HG03469 (cell line): ENCODE measurements around the gene ADAMTS10.
"Not testable (repeated sequence)": the region's sequence is repeated elsewhere in the genome, so short reads cannot be mapped to it uniquely, and the experiment has no call there.

Source experiments
- ATAC-seq: cut with Tn5 transposase; IDR thresholded peaks from one replicate; pipeline ENCODE4 v1.9.1; 2021; ENCODE audit warnings: mild to moderate bottlenecking, moderate library complexity, moderate number of reproducible peaks; ENCODE audit not compliant: unreplicated experiment

The ADAMTS10 gene

DNA sequence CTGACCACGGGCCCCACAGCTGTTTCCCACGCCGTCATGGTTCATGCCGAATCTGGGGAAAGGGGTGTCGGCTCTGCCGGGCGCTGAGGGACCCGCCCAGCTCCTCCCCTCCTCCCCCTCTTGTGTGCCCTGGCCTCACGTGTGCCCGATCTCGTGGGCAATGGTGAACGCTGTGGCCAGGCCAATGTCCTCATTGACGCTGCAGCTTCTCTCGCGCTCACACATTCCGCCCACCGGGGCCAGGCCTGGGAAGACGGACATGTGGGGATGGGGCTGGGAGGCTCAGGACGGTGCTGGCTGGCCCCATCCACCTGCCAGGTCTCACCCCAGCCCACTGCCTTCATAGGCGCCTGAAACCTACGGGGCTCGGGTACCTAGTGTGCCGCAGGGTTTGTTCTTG lies 14.3 kb downstream of the ADAMTS10 start:
- ATAC-seq = no peak

- ATAC-seq = no peak
Observed at GRCh38 chr19:8595651-8596050, 14.9 kb downstream of the ADAMTS10 start.

- ATAC-seq = no peak
Observed at GRCh38 chr19:8593931-8594330, 16.6 kb downstream of the ADAMTS10 start.

GRCh38 chr19:8592231-8593009 lies 18.1 kb downstream of the ADAMTS10 start:
- no peak for ATAC-seq

GRCh38 chr19:8589177-8589714 lies 21.3 kb downstream of the ADAMTS10 start:
- ATAC-seq = no peak

- ATAC-seq = no peak
Observed at GRCh38 chr19:8585894-8586750, 24.4 kb downstream of the ADAMTS10 start.

- ATAC-seq = no peak
Observed at GRCh38 chr19:8584965-8585893, 25.3 kb downstream of the ADAMTS10 start.

- peak; percentile 54 for ATAC-seq
Observed at GRCh38 chr19:8580710-8581281, 29.7 kb downstream of the ADAMTS10 start.

GRCh38 chr19:8578642-8579265 lies 31.8 kb downstream of the ADAMTS10 start:
- no peak for ATAC-seq

DNA sequence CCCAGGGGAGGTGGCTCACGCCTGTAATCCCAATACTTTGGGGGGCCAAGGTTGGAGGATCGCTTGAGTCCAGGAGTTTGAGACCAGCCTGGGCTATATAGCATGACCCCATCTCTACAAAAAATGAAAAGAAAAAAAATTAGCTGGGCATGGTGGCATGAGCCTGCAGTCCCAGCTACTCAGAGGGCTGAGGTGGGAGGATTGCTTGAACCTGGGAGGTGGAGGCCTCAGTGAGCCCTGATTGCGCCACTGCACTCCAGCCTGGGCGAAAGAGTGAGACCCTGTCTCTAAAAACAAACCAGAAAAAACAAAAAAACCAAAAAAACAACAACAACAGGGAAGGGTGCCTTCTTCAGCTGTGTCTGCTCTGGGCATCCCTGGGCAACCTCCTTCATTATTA lies 32.8 kb downstream of the ADAMTS10 start:
- no peak for ATAC-seq

DNA sequence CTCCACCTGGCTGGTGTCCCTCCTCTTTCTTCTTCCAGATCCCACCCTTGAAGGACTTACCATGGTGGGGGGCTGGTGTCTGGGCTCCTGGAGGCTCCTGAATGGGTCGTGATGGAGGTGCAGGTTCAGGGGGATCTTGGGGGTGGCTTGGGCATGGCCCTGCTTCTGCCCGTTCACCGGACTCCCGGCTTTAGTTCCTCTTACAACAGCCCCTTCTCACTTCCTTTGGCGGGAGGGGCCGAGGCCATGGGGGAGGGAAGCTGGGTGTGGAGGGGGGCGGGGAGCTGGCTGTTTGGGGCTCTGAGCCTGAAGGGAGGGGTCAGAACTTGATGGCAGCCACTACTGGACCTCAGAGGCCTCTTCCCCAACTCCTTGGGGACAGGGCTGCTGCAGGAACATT lies 33.3 kb downstream of the ADAMTS10 start, which contains the start of gene MYO1F:
TSS of gene MYO1F (minus strand) at position 196 of the 400 bp plus-strand sequence. CDS start at position 63, 133 bp downstream.
- ATAC-seq = no peak

DNA sequence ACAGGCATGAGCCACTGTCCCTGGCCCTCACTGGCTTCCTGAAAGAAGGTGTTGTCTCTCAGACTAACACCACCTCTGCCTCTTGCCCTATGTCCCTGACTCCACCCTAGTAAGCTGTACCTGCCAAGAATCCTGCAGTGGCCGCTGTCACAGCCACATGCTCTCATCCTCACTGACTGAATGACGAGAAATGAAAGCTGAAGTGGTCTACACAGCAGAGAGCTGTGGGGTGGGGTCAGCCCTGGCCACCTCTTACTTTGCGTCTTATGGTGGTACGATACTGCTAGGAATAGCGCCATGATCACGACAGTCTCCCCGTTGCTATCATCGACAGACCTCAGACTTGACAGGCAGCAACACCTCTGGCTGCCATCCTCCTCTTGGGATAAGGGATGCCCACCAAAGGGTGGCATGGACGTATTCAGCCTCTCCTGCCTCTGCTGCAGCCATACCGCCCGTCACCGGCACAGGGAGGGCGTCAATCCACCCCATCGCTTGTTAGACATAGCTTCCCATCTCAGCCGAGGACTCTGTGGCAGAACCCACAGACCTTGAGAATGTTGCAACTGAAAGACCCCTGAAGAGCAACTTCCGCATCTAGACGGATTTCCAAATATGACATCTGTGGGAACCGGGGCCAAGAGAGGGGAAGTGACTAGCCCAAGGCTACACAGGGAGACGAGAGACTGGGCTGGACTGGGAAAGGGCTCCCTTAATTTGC lies 34.1 kb downstream of the ADAMTS10 start:
- ATAC-seq = no peak

- no peak for ATAC-seq
Observed at GRCh38 chr19:8575467-8575997, 35.0 kb downstream of the ADAMTS10 start.

DNA sequence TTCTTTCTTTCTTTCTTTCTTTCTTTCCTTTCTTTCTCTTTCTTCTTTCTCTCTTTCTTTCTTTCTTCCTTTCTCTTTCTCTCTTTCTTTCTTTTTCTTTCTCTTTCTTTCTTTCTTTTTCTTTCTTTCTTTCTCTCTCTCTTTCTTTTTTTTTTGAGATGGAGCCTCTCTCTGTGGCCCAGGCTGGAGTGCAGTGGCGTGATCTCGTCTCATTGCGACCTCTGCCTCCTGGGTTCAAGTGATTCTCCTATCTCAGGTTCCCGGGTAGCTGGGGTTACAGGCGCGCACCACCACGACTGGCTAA lies 35.9 kb downstream of the ADAMTS10 start:
- not testable (repeated sequence) for ATAC-seq

- no peak for ATAC-seq
Observed at GRCh38 chr19:8573316-8573715, 37.2 kb downstream of the ADAMTS10 start.

- no peak for ATAC-seq
Observed at GRCh38 chr19:8571006-8571411, 39.5 kb downstream of the ADAMTS10 start.

- peak; percentile 67 for ATAC-seq
Observed at GRCh38 chr19:8569066-8569771, 41.3 kb downstream of the ADAMTS10 start.

DNA sequence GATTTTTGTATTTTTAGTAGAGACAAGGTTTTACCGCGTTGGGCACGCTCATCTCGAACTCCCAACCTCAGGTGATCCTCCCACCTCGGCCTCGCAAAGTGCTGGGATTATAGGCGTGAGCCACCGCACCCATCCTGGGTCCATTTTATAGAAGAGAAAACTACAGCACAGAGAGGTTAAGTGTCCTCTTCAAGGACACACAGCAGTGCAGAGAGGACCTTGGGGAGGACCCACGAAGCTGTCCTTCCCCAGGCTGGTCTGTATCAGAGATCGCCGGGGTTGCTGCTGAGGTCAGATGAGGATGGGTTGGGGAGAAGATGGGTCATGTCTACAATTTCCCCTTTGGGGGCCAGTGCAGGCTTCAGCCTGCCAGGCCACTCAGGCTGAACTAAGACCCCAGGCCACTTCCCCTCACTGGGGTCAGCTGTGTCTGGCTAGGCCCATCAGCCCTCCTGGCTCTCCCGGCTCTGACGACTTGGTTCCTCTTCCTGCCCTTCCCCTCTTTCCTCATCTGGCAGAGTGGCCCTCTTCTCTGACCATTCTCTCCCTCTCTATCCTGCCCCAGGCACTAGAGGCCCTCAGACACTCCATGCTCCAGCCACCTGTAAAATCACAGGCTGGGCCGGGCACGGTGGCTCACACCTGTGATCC lies 42.9 kb downstream of the ADAMTS10 start:
- ATAC-seq = no peak
